HG03571 (cell line): ENCODE data around the gene COMMD1.

ENCODE experiments used
- ATAC-seq: cut with Tn5 transposase; IDR thresholded peaks from one replicate; pipeline ENCODE4 v1.9.1; 2021; ENCODE audit not compliant: unreplicated experiment

COMMD1 gene

GRCh38 chr2:62163834-62164233, 258.4 kb downstream of the COMMD1 start:
- ATAC-seq = no peak

- ATAC-seq = no peak
Observed at GRCh38 chr2:62175728-62176127, 270.3 kb downstream of the COMMD1 start.

GRCh38 chr2:62176801-62177200, 271.3 kb downstream of the COMMD1 start:
- ATAC-seq = no peak

- no peak for ATAC-seq
Observed at GRCh38 chr2:62177392-62178049, 272.0 kb downstream of the COMMD1 start.

- ATAC-seq = no peak
Observed at GRCh38 chr2:62178741-62179271, 273.3 kb downstream of the COMMD1 start.

GRCh38 chr2:62180975-62181374, 275.5 kb downstream of the COMMD1 start:
- ATAC-seq = no peak

GRCh38 chr2:62181843-62182242, 276.4 kb downstream of the COMMD1 start:
- ATAC-seq = no peak

- ATAC-seq = no peak
Observed at GRCh38 chr2:62184512-62185230, 279.2 kb downstream of the COMMD1 start.
